ENCODE data around the gene CNPY1. TPM values are rescaled to one million over a fixed set of nuclear protein-coding genes. Genes with fewer than 3 reads are reported as not detected.

The CNPY1 gene
- total RNA-seq, 3 donors from 2014 or later: 0.29 TPM; not detected in 2

DNA sequence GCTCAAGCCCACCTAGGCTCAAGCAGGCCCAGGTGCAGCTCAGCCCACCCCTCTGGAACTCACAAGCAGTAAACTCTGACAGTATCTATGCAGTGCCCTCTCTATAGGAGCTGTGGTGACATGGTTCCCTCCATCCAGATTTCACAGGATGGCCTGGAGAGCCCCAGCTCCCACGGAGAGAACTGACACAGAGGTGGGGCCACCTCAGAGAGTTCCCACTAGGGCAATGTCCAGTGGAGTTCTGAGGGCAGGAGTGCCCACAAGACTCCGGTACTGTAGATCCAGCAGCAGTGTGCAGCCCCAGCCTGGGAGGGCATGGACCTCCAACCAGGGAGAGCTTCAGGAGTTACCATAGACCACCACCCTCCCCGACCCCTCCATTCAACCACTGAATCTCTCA lies 37.3 kb upstream of the CNPY1 start:
- peak in 1 of 2 donors; percentile 9 for DNase-seq (ENCODE audit: low spot score in 2 of 2)
- Histone ChIP-seq H3K9me3 (no peaks in the 10 kb centered on the region), H3K4me3 (no peak overlapping the region), H3K27me3 (peaks cover 0 to 12% of the 10 kb centered on the region in 2 donors), H3K27ac (no peak overlapping the region), H3K4me1 (no peaks in the 10 kb centered on the region), H3K36me3 (no peaks in the 10 kb centered on the region)
- TF ChIP-seq POLR2AphosphoS5 (IDR thresholded peaks at IDR 0.05) (no peak), POLR2A (IDR thresholded peaks at IDR 0.05) (no peak)
- TF ChIP-seq, protein P1, sequence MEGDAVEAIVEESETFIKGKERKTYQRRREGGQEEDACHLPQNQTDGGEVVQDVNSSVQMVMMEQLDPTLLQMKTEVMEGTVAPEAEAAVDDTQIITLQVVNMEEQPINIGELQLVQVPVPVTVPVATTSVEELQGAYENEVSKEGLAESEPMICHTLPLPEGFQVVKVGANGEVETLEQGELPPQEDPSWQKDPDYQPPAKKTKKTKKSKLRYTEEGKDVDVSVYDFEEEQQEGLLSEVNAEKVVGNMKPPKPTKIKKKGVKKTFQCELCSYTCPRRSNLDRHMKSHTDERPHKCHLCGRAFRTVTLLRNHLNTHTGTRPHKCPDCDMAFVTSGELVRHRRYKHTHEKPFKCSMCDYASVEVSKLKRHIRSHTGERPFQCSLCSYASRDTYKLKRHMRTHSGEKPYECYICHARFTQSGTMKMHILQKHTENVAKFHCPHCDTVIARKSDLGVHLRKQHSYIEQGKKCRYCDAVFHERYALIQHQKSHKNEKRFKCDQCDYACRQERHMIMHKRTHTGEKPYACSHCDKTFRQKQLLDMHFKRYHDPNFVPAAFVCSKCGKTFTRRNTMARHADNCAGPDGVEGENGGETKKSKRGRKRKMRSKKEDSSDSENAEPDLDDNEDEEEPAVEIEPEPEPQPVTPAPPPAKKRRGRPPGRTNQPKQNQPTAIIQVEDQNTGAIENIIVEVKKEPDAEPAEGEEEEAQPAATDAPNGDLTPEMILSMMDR (IDR thresholded peaks at IDR 0.05): no peak
- intact Hi-C loops (cut with DNase I; ENCODE audit: low total_unique reads): no loop called here

DNA sequence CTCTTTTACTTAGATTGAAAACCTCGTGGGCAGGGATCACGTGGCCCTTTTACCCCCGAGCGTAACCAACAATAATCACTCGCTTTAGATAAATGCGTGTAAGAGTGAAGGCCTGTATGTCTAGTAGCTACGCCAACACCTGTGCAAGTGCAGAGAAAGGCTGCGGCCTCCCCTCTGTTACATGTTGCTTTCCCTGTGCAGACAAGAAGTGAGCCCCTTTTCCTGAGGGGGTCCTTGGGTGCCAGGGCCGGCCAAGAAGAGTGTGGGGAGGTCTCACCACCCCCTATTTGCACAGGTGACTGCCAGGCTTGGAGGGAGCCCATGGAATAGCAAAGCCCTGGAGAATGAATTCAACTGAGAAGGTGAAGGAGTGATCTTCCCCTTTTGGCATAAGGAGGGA lies 35.6 kb upstream of the CNPY1 start:
- Histone ChIP-seq H3K27ac (no peak overlapping the region), H3K4me3 (no peak overlapping the region), H3K9me3 (no peaks in the 10 kb centered on the region), H3K36me3 (no peaks in the 10 kb centered on the region), H3K4me1 (no peaks in the 10 kb centered on the region), H3K27me3 (peaks cover 0 to 12% of the 10 kb centered on the region in 2 donors)
- intact Hi-C loops (cut with DNase I; ENCODE audit: low total_unique reads): no loop called here
- TF ChIP-seq, protein P1 (IDR thresholded peaks at IDR 0.05): no peak
- TF ChIP-seq POLR2AphosphoS5 (IDR thresholded peaks at IDR 0.05) (no peak), POLR2A (IDR thresholded peaks at IDR 0.05) (no peak)
- DNase-seq (ENCODE audit: low spot score in 2 of 2): peak in 1 of 2 donors; percentile 6

DNA sequence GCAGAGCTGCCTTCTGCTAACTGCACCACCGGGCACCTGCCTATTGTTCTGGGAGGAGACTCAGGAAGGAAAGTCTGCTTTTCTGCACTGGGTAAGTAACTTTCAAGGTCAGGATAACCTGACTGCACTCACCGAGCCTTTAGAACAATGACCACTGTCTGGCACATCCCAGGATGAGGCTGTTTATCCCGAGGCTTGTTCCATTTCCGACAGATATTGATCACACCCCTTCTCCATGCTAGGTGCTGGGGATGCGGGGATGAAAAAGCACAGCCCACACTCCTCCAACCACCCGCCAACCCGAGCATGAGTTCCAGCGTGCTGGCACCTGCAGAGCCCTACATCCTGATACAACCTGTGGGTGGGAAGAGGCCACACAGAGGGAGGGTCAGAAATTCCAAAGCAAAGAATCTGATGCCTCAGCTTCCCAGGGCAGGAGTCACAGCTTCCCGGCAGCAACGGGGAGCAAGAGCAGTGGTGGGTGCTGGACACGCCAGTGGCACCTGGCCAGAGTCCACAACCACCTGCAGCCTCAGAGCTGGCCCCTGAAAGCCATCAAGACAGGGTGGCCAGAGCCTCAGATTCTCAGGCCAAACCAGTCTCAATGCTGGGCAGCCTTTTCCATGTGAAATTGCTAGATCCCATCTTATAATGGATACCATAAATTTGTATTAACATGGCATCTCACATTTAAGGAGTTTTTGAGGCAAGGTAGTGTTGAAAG lies 34.9 kb upstream of the CNPY1 start:
- TF ChIP-seq POLR2AphosphoS5 (IDR thresholded peaks at IDR 0.05): no peak
- TF ChIP-seq, protein P1 (IDR thresholded peaks at IDR 0.05): no peak
- TF ChIP-seq POLR2A (IDR thresholded peaks at IDR 0.05): no peak
- no peaks in the 10 kb centered on the region for H3K9me3 ChIP-seq
- H3K27me3 ChIP-seq: peaks cover 0 to 12% of the 10 kb centered on the region in 2 donors
- intact Hi-C loops (cut with DNase I; ENCODE audit: low total_unique reads): no loop called here
- peak in 1 of 2 donors; percentile 43 for DNase-seq (ENCODE audit: low spot score in 2 of 2)
- H3K4me1 ChIP-seq: no peaks in the 10 kb centered on the region
- no peak overlapping the region for H3K27ac ChIP-seq
- H3K36me3 ChIP-seq: no peaks in the 10 kb centered on the region
- no peak overlapping the region for H3K4me3 ChIP-seq

DNA sequence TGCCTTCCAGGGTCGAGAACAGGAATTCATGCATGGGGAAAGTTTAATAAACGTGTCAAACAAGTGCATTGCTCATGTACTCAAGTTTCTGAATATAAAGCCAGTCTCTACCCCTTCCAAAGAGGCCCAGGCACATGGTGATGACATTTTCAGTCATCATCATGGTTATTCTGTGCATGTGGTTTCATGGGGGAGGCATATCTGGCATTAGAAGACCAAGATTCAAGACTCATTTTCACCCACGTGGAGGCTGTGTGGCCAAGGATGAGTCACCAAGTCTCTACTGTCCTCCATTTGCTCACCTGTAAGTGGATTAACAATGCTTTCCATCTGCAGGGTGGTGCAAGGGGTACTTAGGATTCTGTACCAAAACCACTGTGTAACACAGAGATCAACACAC lies 34.0 kb upstream of the CNPY1 start:
- peak in 1 of 2 donors; percentile 15 for DNase-seq (ENCODE audit: low spot score in 2 of 2)
- Histone ChIP-seq H3K9me3 (no peaks in the 10 kb centered on the region), H3K27me3 (peaks cover 0 to 12% of the 10 kb centered on the region in 2 donors), H3K4me1 (no peaks in the 10 kb centered on the region), H3K27ac (no peak overlapping the region), H3K4me3 (no peak overlapping the region), H3K36me3 (no peaks in the 10 kb centered on the region)
- TF ChIP-seq POLR2AphosphoS5 (IDR thresholded peaks at IDR 0.05): no peak
- no peak for TF ChIP-seq POLR2A (IDR thresholded peaks at IDR 0.05)
- TF ChIP-seq, protein P1 (IDR thresholded peaks at IDR 0.05): no peak
- intact Hi-C loops (cut with DNase I; ENCODE audit: low total_unique reads): no loop called here

DNA sequence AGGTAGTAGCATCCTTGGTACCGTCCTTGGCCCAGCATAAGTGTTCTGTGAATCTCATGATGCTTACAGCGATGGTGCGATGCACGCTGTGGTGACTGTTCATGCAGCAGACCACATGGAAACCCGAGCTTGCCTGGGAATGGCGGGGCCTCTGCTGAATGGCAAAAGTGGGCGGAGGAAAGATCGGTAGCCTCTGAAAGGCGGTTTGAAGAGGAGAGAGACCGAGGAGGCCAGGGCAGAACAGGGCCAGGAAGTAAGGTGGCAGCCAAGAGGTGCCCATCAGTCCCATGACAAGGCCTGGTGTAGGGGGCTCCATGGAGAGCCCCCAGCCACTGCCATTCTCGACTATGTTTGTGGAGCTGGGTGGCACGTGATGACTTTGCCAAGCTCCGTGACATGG lies 33.2 kb upstream of the CNPY1 start:
- Histone ChIP-seq H3K27me3 (peaks cover 0 to 12% of the 10 kb centered on the region in 2 donors), H3K36me3 (no peaks in the 10 kb centered on the region), H3K4me1 (no peaks in the 10 kb centered on the region), H3K4me3 (no peak overlapping the region), H3K27ac (no peak overlapping the region), H3K9me3 (no peaks in the 10 kb centered on the region)
- intact Hi-C loops (cut with DNase I; ENCODE audit: low total_unique reads): no loop called here
- no peak for TF ChIP-seq POLR2A (IDR thresholded peaks at IDR 0.05)
- TF ChIP-seq, protein P1 (IDR thresholded peaks at IDR 0.05): no peak
- no peak for TF ChIP-seq POLR2AphosphoS5 (IDR thresholded peaks at IDR 0.05)
- peak in 1 of 2 donors; percentile 10 for DNase-seq (ENCODE audit: low spot score in 2 of 2)

Data from breast epithelium (tissue), 4 donors.